Endothelial cell of umbilical vein (primary cell): ENCODE results near the gene SH3RF3. TPM values are rescaled to one million over a fixed set of nuclear protein-coding genes. Genes with fewer than 3 reads are reported as not detected.

Source experiments
- BruUV-seq: library from RNA; stranded (reverse); fragments of 400-500 nt; replicated peaks from 2 replicates; lab custom pipeline; 2021; lab: Mats Ljungman, UMichigan
- CTCF ChIA-PET: fragments of 300-600, 350-600 bp; sonication (Branson Sonifier 250); formaldehyde crosslinking; loops from one replicate; lab custom pipeline; 2021; ENCODE audit warnings: antibody characterized with exemption, inconsistent platforms; lab: Charles Lee
- POLR2A ChIA-PET: fragments of 300-600, 350-600 bp; sonication (Branson Sonifier 250); formaldehyde crosslinking; loops from one replicate; lab custom pipeline; 2021; ENCODE audit warnings: antibody characterized with exemption, inconsistent platforms; lab: Charles Lee
- DNase-seq: peaks from one replicate; pipeline ENCODE4 v3.0.0-alpha.2; 2011; ENCODE audit warnings: low read depth, low spot score
- FAIRE-seq: peaks from 2 replicates; lab custom pipeline; 2011; peaks lifted over from hg19 to GRCh38; lab: Jason Lieb, UNC
- H2AFZ ChIP-seq: 2 replicates; pipeline ENCODE4 v1.6.0; 2012; ENCODE audit warnings: low read depth, low read length, control low read depth, inconsistent platforms
- H3K27ac ChIP-seq: 2 replicates; pipeline ENCODE4 v1.5.1; 2011; ENCODE audit warnings: low read depth, mild to moderate bottlenecking, control low read depth, low read length, moderate library complexity; ENCODE audit not compliant: insufficient read depth
- H3K27me3 ChIP-seq, 2 experiments: 2 replicates each; pipeline versions ENCODE4 v1.6.0 to v1.6.1; 2011; ENCODE audit warnings: low read length in 2 of 2, mixed read lengths in 1 of 2; ENCODE audit not compliant: control insufficient read depth in 2 of 2, insufficient read depth in 2 of 2
- H3K36me3 ChIP-seq, 2 experiments: 2 replicates in 1 of 2; 3 replicates in 1 of 2; pipeline ENCODE4 v1.5.1; 2011; ENCODE audit warnings: low read length in 2 of 2, mild to moderate bottlenecking in 1 of 2, moderate library complexity in 1 of 2; ENCODE audit not compliant: control insufficient read depth in 2 of 2, insufficient read depth in 2 of 2; ENCODE audit errors: extremely low read depth in 1 of 2
- H3K4me1 ChIP-seq: 3 replicates; pipeline ENCODE4 v1.5.1; 2011; ENCODE audit warnings: mild to moderate bottlenecking, low read length; ENCODE audit not compliant: control insufficient read depth, insufficient read depth; ENCODE audit errors: extremely low read depth
- H3K4me2 ChIP-seq: 2 replicates; pipeline ENCODE4 v1.6.1; 2011; ENCODE audit warnings: low read length, control low read depth, mixed read lengths; ENCODE audit not compliant: insufficient read depth
- H3K4me3 ChIP-seq, 3 experiments: fragments of 200-600 bp in 1 of 3; sonication (generic), shearing (Covaris generic) in 1 of 3; replicated peaks in 1 of 3; 2 replicates each; pipeline ENCODE4 v1.5.1; 2011 to 2016; ENCODE audit warnings: control low read depth in 3 of 3, low read length in 3 of 3, mild to moderate bottlenecking in 2 of 3, inconsistent platforms in 1 of 3, low read depth in 1 of 3, moderate library complexity in 1 of 3; ENCODE audit not compliant: insufficient read depth in 1 of 3
- H3K79me2 ChIP-seq: 2 replicates; pipeline ENCODE4 v1.6.0; 2012; ENCODE audit warnings: low read length, inconsistent platforms; ENCODE audit not compliant: control insufficient read depth, insufficient read depth
- H3K9ac ChIP-seq: replicated peaks from 2 replicates; pipeline ENCODE3; 2011; ENCODE audit warnings: low read length, control low read depth; ENCODE audit not compliant: insufficient read depth; ENCODE audit errors: extremely low read depth
- H3K9me1 ChIP-seq: replicated peaks from 3 replicates; pipeline ENCODE4 v1.6.0; 2011; ENCODE audit warnings: mild to moderate bottlenecking, low read length; ENCODE audit not compliant: control insufficient read depth, insufficient read depth; ENCODE audit errors: extremely low read depth
- H3K9me3 ChIP-seq: replicated peaks from 2 replicates; pipeline ENCODE4 v1.5.1; 2012; ENCODE audit warnings: low read length, inconsistent platforms; ENCODE audit not compliant: control insufficient read depth, insufficient read depth
- H4K20me1 ChIP-seq: replicated peaks from 2 replicates; pipeline ENCODE3; 2011; ENCODE audit warnings: mild to moderate bottlenecking, low read length; ENCODE audit not compliant: control insufficient read depth, insufficient read depth; ENCODE audit errors: extremely low read depth
- CTCF ChIP-seq, 2 donors: IDR thresholded peaks; 1 replicate in 1 of 2; 2 replicates in 1 of 2; pipeline ENCODE4 v1.5.1; 2011; ENCODE audit warnings: low read length in 2 of 2, mild to moderate bottlenecking in 2 of 2, moderate library complexity in 2 of 2, control low read depth in 1 of 2, inconsistent platforms in 1 of 2, low read depth in 1 of 2; ENCODE audit not compliant: insufficient read depth in 1 of 2; ENCODE audit errors: extremely low read depth in 1 of 2
- EZH2 ChIP-seq: IDR thresholded peaks from 2 replicates; pipeline ENCODE4 v1.6.1; 2012; ENCODE audit warnings: borderline replicate concordance, low read depth, mild to moderate bottlenecking, moderate library complexity, low read length, inconsistent platforms; ENCODE audit not compliant: severe bottlenecking
- FOS ChIP-seq: IDR thresholded peaks from 2 replicates; pipeline ENCODE4 v1.6.1; 2011; ENCODE audit warnings: mild to moderate bottlenecking, low read length, moderate library complexity, borderline replicate concordance; ENCODE audit not compliant: insufficient read depth
- GATA2 ChIP-seq: IDR thresholded peaks from 2 replicates; pipeline ENCODE4 v1.7.0; 2011; ENCODE audit warnings: low read depth, mild to moderate bottlenecking, moderate library complexity, mixed read lengths, low read length; ENCODE audit not compliant: insufficient read length, insufficient read depth
- JUN ChIP-seq: IDR thresholded peaks from 2 replicates; pipeline ENCODE4 v1.6.1; 2011; ENCODE audit warnings: borderline replicate concordance, low read depth; ENCODE audit not compliant: insufficient read length, insufficient read depth
- MAX ChIP-seq: IDR thresholded peaks from 2 replicates; pipeline ENCODE4 v1.6.1; 2011; ENCODE audit not compliant: insufficient read depth, insufficient read length
- MYC ChIP-seq: IDR thresholded peaks from one replicate; pipeline ENCODE4 v1.6.1; 2011; ENCODE audit warnings: mild to moderate bottlenecking, low read depth, low read length
- POLR2A ChIP-seq: IDR thresholded peaks from 2 replicates; pipeline ENCODE4 v1.6.1; 2012; ENCODE audit warnings: low read depth, mild to moderate bottlenecking, control low read depth, low read length
- POLR2AphosphoS5 ChIP-seq: IDR thresholded peaks from 2 replicates; pipeline ENCODE4 v1.6.1; 2012; ENCODE audit warnings: low read depth, mild to moderate bottlenecking, control low read depth, low read length, moderate library complexity; ENCODE audit not compliant: insufficient read depth
- dilution Hi-C: fragments of 300-500 bp; cut with MboI; formaldehyde crosslinking; loops from one replicate; pipeline ENCODE4 v1.15.0; 2019; ENCODE audit warnings: low sequenced_read_pairs; ENCODE audit not compliant: extremely low pct_ligation_motif_present
- intact Hi-C: fragments of 100-400 bp; cut with micrococcal nuclease; formaldehyde crosslinking; loops from one replicate; pipeline ENCODE4 v1.10.0; 2022
- polyA plus RNA-seq, 4 experiments: library from polyadenylated mRNA; depleted of rRNA in 3 of 4; stranded (reverse) in 3 of 4; unstranded in 1 of 4; fragments of >200 nt; gene quantifications; 2 replicates each; pipeline versions ENCODE4 v1.2.1 to v1.2.3, GENCODE V29; 2011 to 2012; ENCODE audit warnings: missing spikeins in 1 of 4
- total RNA-seq: library from RNA; stranded (reverse); gene quantifications from 2 replicates; pipeline ENCODE4 v1.2.3, GENCODE V29; 2021

Gene SH3RF3
- total and polyA plus RNA-seq, 2 donors (not counting 3 experiments of a cell fraction or from before 2014, with no cell fraction given): 3.8 to 14.7 TPM

- H3K79me2 ChIP-seq: no peaks in the 10 kb centered on the region
- intact Hi-C loops (no loop called here), dilution Hi-C loops (no loop called here)
- no peak overlapping the region for H3K27ac ChIP-seq
- H2AFZ ChIP-seq: no peak overlapping the region
- ChIA-PET POLR2A (no interaction called here), CTCF (no interaction called here)
- DNase-seq (no peak), FAIRE-seq (no peak)
- no peak overlapping the region for H3K9ac ChIP-seq
- H3K36me3 ChIP-seq: peaks cover 0 to 3% of the 10 kb centered on the region in 2 experiments
- H3K27me3 ChIP-seq: no peaks in the 10 kb centered on the region
- H3K9me1 ChIP-seq: no peaks in the 10 kb centered on the region
- no peaks in the 10 kb centered on the region for H3K9me3 ChIP-seq
- no peak overlapping the region for H3K4me2 ChIP-seq
- BruUV-seq: no TSS peak
- H3K4me1 ChIP-seq: no peaks in the 10 kb centered on the region
- no peak for TF ChIP-seq FOS
- TF ChIP-seq GATA2: no peak
- TF ChIP-seq POLR2AphosphoS5: no peak
- TF ChIP-seq JUN: no peak
- no peak for TF ChIP-seq CTCF (IDR thresholded peaks at IDR 0.05; ENCODE audit: extremely low read depth in 1 of 2, insufficient read depth in 1 of 2, low read depth in 1 of 2, low read length in 2 of 2)
- no peak for TF ChIP-seq POLR2A
- TF ChIP-seq EZH2: no peak
- TF ChIP-seq MAX: no peak
- TF ChIP-seq MYC: no peak
- H3K4me3 ChIP-seq: no peak overlapping the region
- no peaks in the 10 kb centered on the region for H4K20me1 ChIP-seq
These were observed 309.1 kb downstream of the SH3RF3 start for GRCh38 chr2:109438146-109438545.
